Esophagus mucosa (tissue), 1 donor: ENCODE data around the gene LOXL4. TPM values are rescaled to one million over a fixed set of nuclear protein-coding genes. Genes with fewer than 3 reads are reported as not detected.
A peak's percentile ranks its signal among the peaks of the same experiment; 100 is the strongest.

Experiments
- ATAC-seq: fragments of 200-7000 bp; cut with Tn5 transposase; one replicate; pipeline ENCODE4 v1.9.1; 2020
- total RNA-seq: library from RNA; stranded (reverse); gene quantifications from one replicate; pipeline ENCODE4 v1.2.4, GENCODE V29; 2023
- donor health status: DM: yes; HTN: yes; CAD: no.

Gene LOXL4
- 1.1 TPM for total RNA-seq

- no peak for ATAC-seq
Observed at GRCh38 chr10:98267894-98268693, at the start of gene LOXL4. Gene LOXL4 (minus strand): TSS chr10:98268194. CDS start chr10:98263019, 5,175 bp downstream.

- ATAC-seq = peak; percentile 35
Observed at GRCh38 chr10:98316661-98317060, 48.7 kb upstream of the LOXL4 start.

GRCh38 chr10:98316170-98316569, 48.2 kb upstream of the LOXL4 start:
- no peak for ATAC-seq

- ATAC-seq = peak; percentile 94
Observed at GRCh38 chr10:98314532-98315284, 46.7 kb upstream of the LOXL4 start.

GRCh38 chr10:98313598-98313997, 45.6 kb upstream of the LOXL4 start:
- ATAC-seq = no peak

- ATAC-seq = no peak
Observed at GRCh38 chr10:98312822-98313221, 44.8 kb upstream of the LOXL4 start.

GRCh38 chr10:98312349-98312748, 44.4 kb upstream of the LOXL4 start:
- ATAC-seq = no peak

GRCh38 chr10:98310701-98311100, 42.7 kb upstream of the LOXL4 start:
- no peak for ATAC-seq

GRCh38 chr10:98309366-98310355, 41.7 kb upstream of the LOXL4 start:
- peak; percentile 79 for ATAC-seq

- ATAC-seq = no peak
Observed at GRCh38 chr10:98308669-98309365, 40.8 kb upstream of the LOXL4 start.

- ATAC-seq = no peak
Observed at GRCh38 chr10:98307916-98308541, 40.0 kb upstream of the LOXL4 start.

- ATAC-seq = no peak
Observed at GRCh38 chr10:98306501-98306900, 38.5 kb upstream of the LOXL4 start.

GRCh38 chr10:98303569-98303968, 35.6 kb upstream of the LOXL4 start:
- ATAC-seq = no peak

- no peak for ATAC-seq
Observed at GRCh38 chr10:98302741-98303365, 34.9 kb upstream of the LOXL4 start.

- ATAC-seq = no peak
Observed at GRCh38 chr10:98301664-98302319, 33.8 kb upstream of the LOXL4 start.

GRCh38 chr10:98300526-98301229, 32.7 kb upstream of the LOXL4 start:
- ATAC-seq = no peak

GRCh38 chr10:98299341-98299740, 31.3 kb upstream of the LOXL4 start:
- no peak for ATAC-seq

- peak; percentile 70 for ATAC-seq
Observed at GRCh38 chr10:98296524-98296923, 28.5 kb upstream of the LOXL4 start.

- no peak for ATAC-seq
Observed at GRCh38 chr10:98295907-98296306, 27.9 kb upstream of the LOXL4 start.

GRCh38 chr10:98295401-98295811, 27.4 kb upstream of the LOXL4 start:
- ATAC-seq = peak; percentile 19
